ENCODE data around the gene RHNO1. TPM values are rescaled to one million over a fixed set of nuclear protein-coding genes. Genes with fewer than 3 reads are reported as not detected.

Gene RHNO1
- total RNA-seq, 1 experiment from 2014 or later, result 64.8 TPM

DNA sequence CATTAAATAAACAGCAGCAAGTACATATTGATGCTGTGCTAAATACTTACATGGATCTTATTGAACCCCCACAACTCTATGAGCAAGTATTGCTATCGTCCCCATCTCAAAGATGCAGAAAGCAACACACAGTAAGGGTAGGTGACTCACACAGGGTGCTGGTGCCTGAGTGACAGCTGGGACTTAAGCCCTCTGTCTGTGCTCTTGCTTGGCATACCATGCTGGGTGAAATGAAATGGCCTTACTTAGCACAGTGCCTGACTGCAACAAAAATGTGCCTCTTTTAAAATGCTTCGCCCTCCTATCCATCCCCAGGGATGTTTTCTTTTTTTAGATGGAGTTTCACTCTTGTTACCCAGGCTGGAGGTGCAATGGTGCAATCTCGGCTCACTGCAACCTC is 21.0 kb upstream of the RHNO1 start:
- intact Hi-C loops (cut with micrococcal nuclease; ENCODE audit: unreplicated experiment), result no loop called here
- H3K27ac Mint-ChIP-seq (ENCODE audit: unreplicated experiment), result no peak overlapping the region
- H3K36me3 Mint-ChIP-seq (ENCODE audit: insufficient read depth, unreplicated experiment), result peaks cover 26% of the 10 kb centered on the region
- H3K9me3 Mint-ChIP-seq (ENCODE audit: low read depth, unreplicated experiment), result no peaks in the 10 kb centered on the region
- no peaks in the 10 kb centered on the region for H3K27me3 Mint-ChIP-seq (ENCODE audit: unreplicated experiment)
- no peaks in the 10 kb centered on the region for H3K4me1 Mint-ChIP-seq (ENCODE audit: low read depth, unreplicated experiment)
- TF ChIP-seq, protein P1, sequence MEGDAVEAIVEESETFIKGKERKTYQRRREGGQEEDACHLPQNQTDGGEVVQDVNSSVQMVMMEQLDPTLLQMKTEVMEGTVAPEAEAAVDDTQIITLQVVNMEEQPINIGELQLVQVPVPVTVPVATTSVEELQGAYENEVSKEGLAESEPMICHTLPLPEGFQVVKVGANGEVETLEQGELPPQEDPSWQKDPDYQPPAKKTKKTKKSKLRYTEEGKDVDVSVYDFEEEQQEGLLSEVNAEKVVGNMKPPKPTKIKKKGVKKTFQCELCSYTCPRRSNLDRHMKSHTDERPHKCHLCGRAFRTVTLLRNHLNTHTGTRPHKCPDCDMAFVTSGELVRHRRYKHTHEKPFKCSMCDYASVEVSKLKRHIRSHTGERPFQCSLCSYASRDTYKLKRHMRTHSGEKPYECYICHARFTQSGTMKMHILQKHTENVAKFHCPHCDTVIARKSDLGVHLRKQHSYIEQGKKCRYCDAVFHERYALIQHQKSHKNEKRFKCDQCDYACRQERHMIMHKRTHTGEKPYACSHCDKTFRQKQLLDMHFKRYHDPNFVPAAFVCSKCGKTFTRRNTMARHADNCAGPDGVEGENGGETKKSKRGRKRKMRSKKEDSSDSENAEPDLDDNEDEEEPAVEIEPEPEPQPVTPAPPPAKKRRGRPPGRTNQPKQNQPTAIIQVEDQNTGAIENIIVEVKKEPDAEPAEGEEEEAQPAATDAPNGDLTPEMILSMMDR (IDR thresholded peaks at IDR 0.05; ENCODE audit: unreplicated experiment), result no peak
- BruUV-seq (replicated peaks), result no TSS peak
- no peak overlapping the region for H3K4me3 Mint-ChIP-seq (ENCODE audit: low read depth, unreplicated experiment)
- CTCF ChIA-PET, result no interaction called here
- DNase-seq, result no peak

DNA sequence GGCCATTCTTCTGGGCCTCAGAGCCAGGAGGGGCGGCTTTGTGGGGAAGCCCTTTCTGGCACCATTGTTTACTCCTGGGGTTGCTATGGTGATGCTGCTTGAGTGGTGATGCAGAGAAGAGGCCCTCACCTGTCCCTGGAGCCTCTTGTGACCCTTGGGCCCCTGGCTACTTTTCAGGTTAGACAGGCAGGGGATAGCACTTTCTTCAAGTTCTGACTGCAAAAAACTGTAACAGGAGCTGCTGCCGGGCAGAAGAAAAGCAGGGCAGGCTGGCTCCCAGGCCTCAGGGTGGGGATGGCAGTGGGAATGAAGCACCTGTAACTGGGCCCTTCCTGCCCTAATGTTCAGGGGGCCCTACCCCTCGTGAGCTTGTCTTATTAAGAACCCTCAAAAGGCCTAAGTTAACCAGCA is 20.0 kb upstream of the RHNO1 start, which contains the start of gene TEX52:
TSS of gene TEX52 (minus strand) at position 19 of the 411 bp plus-strand sequence. CDS start at position 6, 13 bp downstream.
- Mint-ChIP-seq H3K4me3 (ENCODE audit: low read depth, unreplicated experiment) (no peak within 1 kb of the TSS), H3K4me1 (ENCODE audit: low read depth, unreplicated experiment) (no peaks in the 10 kb centered on the region), H3K36me3 (ENCODE audit: insufficient read depth, unreplicated experiment) (peaks cover 26% of the 10 kb centered on the region), H3K27me3 (ENCODE audit: unreplicated experiment) (no peaks in the 10 kb centered on the region), H3K9me3 (ENCODE audit: low read depth, unreplicated experiment) (no peaks in the 10 kb centered on the region), H3K27ac (ENCODE audit: unreplicated experiment) (no peak within 1 kb of the TSS)
- intact Hi-C loops (cut with micrococcal nuclease; ENCODE audit: unreplicated experiment), result no loop called here
- TF ChIP-seq, protein P1 (IDR thresholded peaks at IDR 0.05; ENCODE audit: unreplicated experiment), result no peak
- no peak for DNase-seq
- no TSS peak for BruUV-seq (replicated peaks)
- CTCF ChIA-PET, result no interaction called here

DNA sequence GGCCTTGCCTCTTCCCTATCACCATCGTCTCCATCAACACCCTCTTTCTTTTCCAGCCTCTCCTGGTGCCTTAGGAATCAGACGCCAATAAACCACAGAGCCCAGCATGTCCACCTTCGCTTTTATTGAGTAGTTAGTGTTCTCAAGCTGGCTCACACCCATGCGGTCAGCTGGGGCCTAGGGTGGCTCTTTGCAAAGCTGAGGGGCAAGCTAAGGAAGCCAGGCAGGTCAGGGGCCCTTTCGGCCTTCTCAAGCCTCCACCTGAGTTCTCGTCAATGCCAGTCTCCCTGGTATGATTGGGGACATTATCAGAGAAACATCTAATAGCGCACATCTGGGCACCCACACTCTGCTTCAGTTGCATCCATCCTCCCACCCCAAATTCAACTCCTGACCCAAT is 19.4 kb upstream of the RHNO1 start:
- Mint-ChIP-seq H3K27me3 (ENCODE audit: unreplicated experiment) (no peaks in the 10 kb centered on the region), H3K9me3 (ENCODE audit: low read depth, unreplicated experiment) (no peaks in the 10 kb centered on the region), H3K4me1 (ENCODE audit: low read depth, unreplicated experiment) (no peaks in the 10 kb centered on the region), H3K4me3 (ENCODE audit: low read depth, unreplicated experiment) (no peak overlapping the region), H3K36me3 (ENCODE audit: insufficient read depth, unreplicated experiment) (peaks cover 26% of the 10 kb centered on the region), H3K27ac (ENCODE audit: unreplicated experiment) (no peak overlapping the region)
- intact Hi-C loops (cut with micrococcal nuclease; ENCODE audit: unreplicated experiment), result no loop called here
- TSS peak; percentile 66 for BruUV-seq (replicated peaks)
- no peak for DNase-seq
- TF ChIP-seq, protein P1 (IDR thresholded peaks at IDR 0.05; ENCODE audit: unreplicated experiment), result no peak
- CTCF ChIA-PET, result no interaction called here

DNA sequence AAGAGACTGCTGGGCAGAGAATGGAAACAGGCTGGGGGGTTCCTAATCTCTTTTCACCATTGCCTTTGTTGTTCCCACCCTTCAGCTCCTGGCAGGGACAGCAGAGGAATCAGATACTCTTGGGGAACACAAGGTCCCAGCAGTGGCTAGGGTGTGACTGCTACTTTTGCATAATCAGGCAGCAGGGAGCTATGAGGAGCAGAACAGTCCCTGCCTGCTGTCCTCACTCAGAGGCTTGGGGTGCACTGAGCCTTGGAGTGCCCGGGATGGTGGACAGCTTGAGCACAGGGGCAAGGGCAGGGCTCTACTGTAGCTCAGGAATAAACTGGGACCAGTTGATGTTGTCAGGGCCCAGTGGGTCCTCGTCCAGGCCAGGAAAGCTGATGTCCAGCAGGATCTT is 18.7 kb upstream of the RHNO1 start:
- DNase-seq, result no peak
- H3K4me3 Mint-ChIP-seq (ENCODE audit: low read depth, unreplicated experiment), result no peak overlapping the region
- peaks cover 32% of the 10 kb centered on the region for H3K36me3 Mint-ChIP-seq (ENCODE audit: insufficient read depth, unreplicated experiment)
- no peaks in the 10 kb centered on the region for H3K27me3 Mint-ChIP-seq (ENCODE audit: unreplicated experiment)
- H3K27ac Mint-ChIP-seq (ENCODE audit: unreplicated experiment), result no peak overlapping the region
- no peaks in the 10 kb centered on the region for H3K9me3 Mint-ChIP-seq (ENCODE audit: low read depth, unreplicated experiment)
- H3K4me1 Mint-ChIP-seq (ENCODE audit: low read depth, unreplicated experiment), result no peaks in the 10 kb centered on the region
- CTCF ChIA-PET, result interaction anchor here (0.6 kb wide), 1 partner anchor 669 kb away, joined by 3 read pairs; no protein-coding TSS in a partner anchor
- TF ChIP-seq, protein P1 (IDR thresholded peaks at IDR 0.05; ENCODE audit: unreplicated experiment), result no peak
- intact Hi-C loops (cut with micrococcal nuclease; ENCODE audit: unreplicated experiment), result no loop called here
- BruUV-seq (replicated peaks), result no TSS peak
